ENCODE data around the gene ZNF687.

Gene ZNF687

GRCh38 chr1:151294742-151295462 is 12.8 kb downstream of the ZNF687 start:
- no peak overlapping the region for H3K9ac ChIP-seq (ENCODE audit: low read depth, low read length)

GRCh38 chr1:151309811-151310323 is 27.8 kb downstream of the ZNF687 start:
- H3K27ac ChIP-seq (ENCODE audit: low read length) = no peak overlapping the region
- no peaks in the 10 kb centered on the region for H3K4me1 ChIP-seq (ENCODE audit: insufficient read depth, low read length)
- H3K36me3 ChIP-seq (ENCODE audit: insufficient read depth, low read length) = peaks cover 97% of the 10 kb centered on the region
- H3K9ac ChIP-seq (ENCODE audit: low read depth, low read length) = no peak overlapping the region
- DNase-seq (no peak), ATAC-seq (ENCODE audit: insufficient read depth, low read depth) (no peak)
- peaks cover 6% of the 10 kb centered on the region; the same call in 1 of the 2 replicates for H3K79me2 ChIP-seq (ENCODE audit: insufficient read depth, low read length)
- peaks cover 9% of the 10 kb centered on the region for H4K20me1 ChIP-seq (ENCODE audit: insufficient read depth, low read length)
- no peak overlapping the region for H3K4me3 ChIP-seq (ENCODE audit: low read depth in 1 of 2, low read length in 2 of 2)
- H3K9me3 ChIP-seq (ENCODE audit: insufficient read depth, low read length, severe bottlenecking) = no peaks in the 10 kb centered on the region
- H2AFZ ChIP-seq (ENCODE audit: low read depth, low read length) = no peak overlapping the region
- H3K4me2 ChIP-seq (ENCODE audit: insufficient read depth, low read length) = no peak overlapping the region
- H3K27me3 ChIP-seq (ENCODE audit: insufficient read depth, low read length, poor library complexity) = no peaks in the 10 kb centered on the region
- no peak for TF ChIP-seq EZH2 (IDR thresholded peaks at IDR 0.05; ENCODE audit: borderline replicate concordance, low read depth, low read length, severe bottlenecking)
- TF ChIP-seq CTCF (IDR thresholded peaks at IDR 0.05; ENCODE audit: borderline replicate concordance, extremely low read depth, low read length, poor library complexity, severe bottlenecking) = no peak

More at GRCh38 chr1:151294742-151295462, 12.8 kb downstream of the ZNF687 start:
- H3K27ac ChIP-seq (ENCODE audit: low read length) = no peak overlapping the region
- H3K4me3 ChIP-seq (ENCODE audit: low read depth in 1 of 2, low read length in 2 of 2) = no peak overlapping the region
- no peak overlapping the region for H3K4me2 ChIP-seq (ENCODE audit: insufficient read depth, low read length)
- H3K36me3 ChIP-seq (ENCODE audit: insufficient read depth, low read length) = peaks cover 91% of the 10 kb centered on the region
- no peaks in the 10 kb centered on the region for H3K9me3 ChIP-seq (ENCODE audit: insufficient read depth, low read length, severe bottlenecking)
- no peak for TF ChIP-seq CTCF (IDR thresholded peaks at IDR 0.05; ENCODE audit: borderline replicate concordance, extremely low read depth, low read length, poor library complexity, severe bottlenecking)
- TF ChIP-seq EZH2 (IDR thresholded peaks at IDR 0.05; ENCODE audit: borderline replicate concordance, low read depth, low read length, severe bottlenecking) = no peak
- no peak overlapping the region for H2AFZ ChIP-seq (ENCODE audit: low read depth, low read length)
- no peaks in the 10 kb centered on the region for H3K79me2 ChIP-seq (ENCODE audit: insufficient read depth, low read length)
- no peaks in the 10 kb centered on the region for H3K4me1 ChIP-seq (ENCODE audit: insufficient read depth, low read length)
- no peak for DNase-seq
- peaks cover 15% of the 10 kb centered on the region for H4K20me1 ChIP-seq (ENCODE audit: insufficient read depth, low read length)
- no peaks in the 10 kb centered on the region for H3K27me3 ChIP-seq (ENCODE audit: insufficient read depth, low read length, poor library complexity)
- ATAC-seq (ENCODE audit: insufficient read depth, low read depth) = no peak

GRCh38 chr1:151311011-151311410 is 28.9 kb downstream of the ZNF687 start:
- H3K79me2 ChIP-seq (ENCODE audit: insufficient read depth, low read length) = peaks cover 11% of the 10 kb centered on the region; the same call in 1 of the 2 replicates
- peaks cover 12% of the 10 kb centered on the region for H4K20me1 ChIP-seq (ENCODE audit: insufficient read depth, low read length)
- no peaks in the 10 kb centered on the region for H3K4me1 ChIP-seq (ENCODE audit: insufficient read depth, low read length)
- DNase-seq = no peak
- no peak for ATAC-seq (ENCODE audit: insufficient read depth, low read depth)
- H3K9me3 ChIP-seq (ENCODE audit: insufficient read depth, low read length, severe bottlenecking) = no peaks in the 10 kb centered on the region
- H3K9ac ChIP-seq (ENCODE audit: low read depth, low read length) = no peak overlapping the region
- no peak overlapping the region for H3K4me2 ChIP-seq (ENCODE audit: insufficient read depth, low read length)
- H3K27me3 ChIP-seq (ENCODE audit: insufficient read depth, low read length, poor library complexity) = no peaks in the 10 kb centered on the region
- no peak overlapping the region for H2AFZ ChIP-seq (ENCODE audit: low read depth, low read length)
- peaks cover 96% of the 10 kb centered on the region for H3K36me3 ChIP-seq (ENCODE audit: insufficient read depth, low read length)
- H3K27ac ChIP-seq (ENCODE audit: low read length) = no peak overlapping the region
- TF ChIP-seq EZH2 (IDR thresholded peaks at IDR 0.05; ENCODE audit: borderline replicate concordance, low read depth, low read length, severe bottlenecking) (no peak), CTCF (IDR thresholded peaks at IDR 0.05; ENCODE audit: borderline replicate concordance, extremely low read depth, low read length, poor library complexity, severe bottlenecking) (no peak)
- no peak overlapping the region for H3K4me3 ChIP-seq (ENCODE audit: low read depth in 1 of 2, low read length in 2 of 2)
